Pons (tissue), 1 donor: Measurements from ENCODE around the gene GPSM1.
A peak's percentile ranks its signal among the peaks of the same experiment; 100 is the strongest.

Source experiments
- DNase-seq: peaks from one replicate; pipeline ENCODE4 v3.0.0-alpha.2; 2016; ENCODE audit warnings: low spot score

Gene GPSM1

DNA sequence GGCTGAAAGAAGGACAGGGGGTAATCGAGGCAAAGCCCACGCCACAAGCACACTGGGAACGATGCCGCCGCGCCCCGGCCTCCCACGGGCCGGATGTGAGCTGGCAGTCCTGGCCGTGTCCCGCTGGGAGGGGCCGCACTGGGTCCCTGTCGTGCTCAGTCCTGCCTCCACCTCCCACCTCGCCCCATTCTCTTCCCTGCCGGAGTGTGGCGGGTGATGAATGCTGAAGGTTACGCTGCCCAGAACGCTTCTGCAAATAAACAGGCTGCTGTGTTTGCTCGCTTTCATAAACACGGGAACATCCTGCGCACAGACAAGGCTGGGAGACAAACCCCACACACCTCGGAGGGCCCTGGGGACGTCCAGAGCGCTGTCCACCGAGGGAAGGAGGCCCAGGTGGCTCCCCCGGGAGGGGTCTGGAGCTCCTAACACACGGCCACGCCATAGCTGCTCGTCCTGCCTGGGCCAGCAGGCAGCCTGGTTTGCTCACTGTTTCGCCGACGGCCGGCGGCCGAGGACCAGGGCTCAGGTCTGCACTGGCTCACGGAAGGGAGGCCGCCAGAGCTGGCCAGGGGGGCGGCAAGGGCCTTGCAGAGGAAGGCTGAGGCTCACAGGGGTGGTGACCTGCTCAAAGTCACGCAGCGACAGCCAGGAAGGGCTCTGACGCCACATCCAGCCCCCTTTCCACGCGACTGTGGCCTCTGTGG, 33.9 kb downstream of the GPSM1 start:
- DNase-seq: no peak

DNA sequence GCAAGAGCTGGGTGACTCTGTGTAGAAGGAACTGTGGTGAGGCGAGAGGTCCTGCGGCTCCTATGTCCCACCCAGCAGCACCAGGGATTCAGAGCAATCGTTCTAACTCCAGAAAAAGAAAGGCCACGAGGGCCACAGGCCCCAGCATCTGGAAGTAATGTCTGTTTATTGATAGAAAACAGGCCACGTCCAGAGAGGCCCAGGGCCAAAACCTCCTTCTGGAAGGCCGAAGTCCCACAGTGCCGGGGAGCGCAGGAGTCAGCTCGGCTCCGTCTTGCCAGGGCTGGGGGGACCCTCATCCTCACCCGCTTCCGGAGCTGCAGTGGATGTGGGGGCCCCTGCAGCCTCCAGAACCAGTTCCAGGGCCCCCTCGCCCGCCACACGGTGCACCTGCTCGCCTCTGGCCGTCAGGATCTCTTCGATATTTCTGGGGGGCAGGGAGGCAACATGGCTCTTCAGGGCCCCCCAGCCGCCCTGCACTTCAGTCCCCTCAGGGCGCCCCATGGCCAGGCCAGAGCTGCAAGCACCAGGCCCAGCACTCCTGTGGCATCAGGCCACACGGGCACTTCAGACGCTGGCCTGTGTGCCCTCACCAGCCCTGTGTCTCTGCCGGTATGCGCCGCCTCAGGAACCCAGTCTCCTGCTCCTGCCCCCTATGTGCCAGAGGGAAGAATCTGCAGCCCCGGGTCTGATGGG, 34.6 kb downstream of the GPSM1 start:
- no peak for DNase-seq

DNA sequence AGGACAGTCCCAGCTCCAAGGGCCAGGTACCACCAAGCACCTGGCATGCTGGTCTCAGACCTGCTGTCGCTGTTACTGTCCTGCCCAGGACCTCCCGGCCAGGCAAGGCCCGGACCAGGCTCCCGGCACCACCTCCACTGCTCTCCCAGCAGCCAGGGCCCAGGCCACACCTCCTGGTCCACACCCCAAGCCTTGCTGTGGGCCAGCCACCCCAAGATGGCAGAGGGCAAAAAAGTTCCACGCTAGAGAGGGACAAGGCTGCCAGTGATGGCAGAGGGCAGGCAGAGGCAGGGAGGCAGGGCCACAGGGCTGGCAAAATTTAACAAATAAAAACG, 35.1 kb downstream of the GPSM1 start:
- DNase-seq: no peak

DNA sequence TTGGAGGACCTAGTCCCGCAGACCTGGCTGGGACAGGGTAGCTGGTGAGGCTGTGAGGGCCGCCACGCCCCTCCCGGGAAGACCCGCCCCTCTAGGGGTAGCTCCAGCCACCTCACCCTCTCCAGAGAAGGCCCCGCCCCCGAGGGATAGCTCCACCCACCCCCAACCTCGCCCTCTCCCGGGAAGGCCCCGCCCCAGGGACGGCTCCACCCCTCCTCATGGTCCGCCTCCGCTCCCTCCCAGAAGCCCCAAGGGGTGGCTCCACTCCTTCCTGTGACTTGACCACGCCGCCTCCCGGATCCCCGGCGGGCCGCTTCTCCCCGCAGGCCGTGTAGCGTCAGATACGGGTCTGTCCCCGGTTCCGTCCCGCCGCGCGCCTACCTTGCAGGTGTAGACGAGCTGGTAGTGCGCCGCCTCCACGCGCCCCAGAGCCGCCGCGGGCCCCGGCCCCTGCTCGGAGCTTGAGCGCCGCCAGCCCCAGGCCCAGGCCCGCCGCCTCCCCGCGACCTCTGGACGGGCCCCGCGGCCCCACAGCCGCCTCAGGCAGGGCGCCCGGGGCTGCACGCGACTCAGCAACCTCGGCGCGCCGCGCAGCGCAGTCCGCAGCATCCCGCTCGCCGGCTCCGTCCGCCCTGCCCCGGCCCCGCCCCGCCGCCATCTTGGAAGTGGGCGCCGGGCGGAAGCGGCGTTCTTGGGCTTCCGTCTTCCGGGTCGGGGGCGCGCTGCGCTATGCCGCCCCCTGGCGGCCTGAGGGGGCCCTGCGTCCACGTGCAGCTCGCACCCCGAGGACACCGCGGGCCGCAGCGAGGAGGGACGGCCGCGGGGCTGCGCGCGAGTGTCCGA, 36.0 kb downstream of the GPSM1 start, which contains the start of gene DNLZ:
TSS of gene DNLZ (minus strand) at position 639 of the 843 bp plus-strand sequence. CDS start at position 609, 30 bp downstream.
- peak; percentile 94 for DNase-seq

DNA sequence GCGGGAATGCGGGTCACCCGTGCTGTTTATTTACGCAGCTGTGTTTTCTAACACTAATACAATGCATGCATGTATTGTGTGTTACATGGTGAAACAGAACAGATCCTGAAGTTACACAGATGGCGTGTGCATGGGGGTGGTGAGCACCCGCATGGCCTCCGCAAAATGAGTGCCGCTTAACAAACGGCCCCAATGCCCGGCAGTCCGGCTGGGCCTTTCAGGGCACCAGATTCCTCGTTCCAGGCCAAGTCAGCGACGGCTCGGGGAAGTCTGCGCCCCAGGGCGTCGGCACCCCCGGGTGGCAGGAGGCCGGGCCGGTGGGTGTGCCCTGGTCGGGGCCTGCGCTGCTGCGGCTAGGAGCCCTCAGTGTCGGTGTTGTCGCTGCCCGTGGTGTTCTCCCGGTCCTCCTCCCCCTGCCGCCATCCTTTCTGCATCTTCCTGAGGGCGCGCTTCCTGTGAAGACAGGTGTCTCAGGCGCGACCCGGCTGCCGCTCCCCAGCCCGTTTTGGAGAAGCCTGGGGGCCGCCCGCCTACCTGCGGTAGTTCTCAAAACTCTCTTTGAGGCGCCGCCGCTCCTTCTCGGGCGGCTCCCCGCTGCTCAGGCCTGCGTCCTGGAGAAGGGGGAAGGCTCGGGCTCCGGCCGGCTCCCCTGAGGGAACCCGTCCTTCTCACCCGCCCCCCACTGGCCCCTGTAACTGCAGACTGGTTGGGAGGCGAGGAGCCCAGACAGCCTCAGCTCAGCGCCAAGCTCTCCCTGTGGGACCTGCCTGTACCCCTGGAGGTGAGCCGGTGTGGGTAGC, 36.8 kb downstream of the GPSM1 start:
- DNase-seq: no peak

DNA sequence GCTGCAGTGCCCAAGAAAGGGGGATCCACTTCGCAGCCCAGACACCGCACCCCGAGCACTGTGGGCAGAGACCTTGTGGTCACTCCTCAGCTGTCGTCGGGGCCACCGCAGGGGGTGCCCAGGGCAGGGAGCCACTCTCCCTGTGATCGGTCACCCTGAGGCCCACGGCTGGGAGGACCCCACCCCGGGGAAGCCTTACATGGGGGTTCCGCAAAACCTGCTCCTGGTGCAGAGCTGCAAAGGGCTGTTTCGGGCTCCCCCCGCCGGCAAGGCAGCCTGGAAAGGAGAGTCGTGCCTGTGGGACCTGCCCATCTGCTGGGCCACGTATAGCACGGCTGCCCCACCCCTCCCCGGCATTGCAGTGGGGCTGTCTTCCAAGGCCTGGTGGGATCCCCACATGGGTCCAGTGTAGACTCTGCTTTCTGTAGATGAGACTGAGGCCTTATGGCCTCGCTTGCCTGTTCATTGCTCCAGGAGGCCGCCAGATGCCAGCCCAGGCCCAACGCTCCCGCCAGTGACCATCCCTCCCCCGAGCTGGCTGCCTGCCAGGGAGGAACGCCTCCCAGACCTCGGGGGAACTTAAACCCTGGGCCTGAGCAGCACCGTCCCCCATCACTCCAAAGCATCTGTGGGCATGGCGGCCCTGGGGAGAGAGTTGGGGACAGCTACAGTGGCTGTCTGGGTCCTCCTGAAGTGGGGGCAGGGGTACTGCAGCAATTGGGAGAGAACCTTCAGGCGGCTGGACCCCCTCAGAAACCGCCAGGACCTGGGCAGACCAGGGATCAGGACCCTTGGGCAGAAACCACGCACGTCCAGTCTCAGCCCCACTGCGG, 37.8 kb downstream of the GPSM1 start:
- DNase-seq: no peak

DNA sequence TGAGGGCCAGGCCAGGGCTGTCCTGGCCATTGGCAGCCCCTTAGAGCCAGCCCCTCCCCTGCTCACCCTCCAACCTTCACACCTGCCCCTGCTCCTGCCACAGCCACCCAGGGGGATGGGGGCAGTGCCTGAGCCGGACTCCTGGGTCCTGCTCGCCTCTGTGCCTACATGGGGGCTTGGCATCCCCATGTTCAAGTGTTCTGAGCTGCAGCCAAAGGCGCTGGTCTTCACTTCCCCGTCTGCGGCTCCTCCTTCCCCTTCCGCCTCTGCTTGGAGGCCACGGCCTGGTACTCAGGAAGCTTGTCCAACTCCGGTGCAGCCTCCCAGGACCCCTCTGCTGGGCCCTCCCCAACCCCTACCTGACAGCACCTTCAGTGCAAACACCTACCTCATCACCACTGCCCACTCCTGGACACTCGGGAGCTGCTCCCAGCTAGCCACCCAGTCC, 38.5 kb downstream of the GPSM1 start:
- DNase-seq: no peak

DNA sequence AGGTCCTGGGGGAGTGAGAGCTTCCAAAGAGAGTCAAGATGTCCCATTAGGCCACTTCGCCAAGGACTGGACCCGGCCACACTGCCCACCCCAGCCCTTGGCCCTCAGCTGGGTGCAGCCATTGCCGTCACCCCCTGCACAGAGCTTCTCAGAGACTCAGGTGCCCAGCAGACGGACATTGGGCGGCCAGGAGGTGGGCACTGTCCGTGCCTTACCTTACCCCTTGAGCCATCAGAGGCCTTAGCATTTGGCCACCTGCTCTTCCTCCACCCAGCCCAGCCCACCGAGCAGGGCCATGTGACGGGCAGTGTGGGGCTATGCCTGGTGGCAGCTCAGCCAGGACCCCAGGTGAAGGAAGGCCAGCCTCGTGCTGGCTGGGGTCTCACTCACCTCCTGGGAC, 39.5 kb downstream of the GPSM1 start:
- no peak for DNase-seq

DNA sequence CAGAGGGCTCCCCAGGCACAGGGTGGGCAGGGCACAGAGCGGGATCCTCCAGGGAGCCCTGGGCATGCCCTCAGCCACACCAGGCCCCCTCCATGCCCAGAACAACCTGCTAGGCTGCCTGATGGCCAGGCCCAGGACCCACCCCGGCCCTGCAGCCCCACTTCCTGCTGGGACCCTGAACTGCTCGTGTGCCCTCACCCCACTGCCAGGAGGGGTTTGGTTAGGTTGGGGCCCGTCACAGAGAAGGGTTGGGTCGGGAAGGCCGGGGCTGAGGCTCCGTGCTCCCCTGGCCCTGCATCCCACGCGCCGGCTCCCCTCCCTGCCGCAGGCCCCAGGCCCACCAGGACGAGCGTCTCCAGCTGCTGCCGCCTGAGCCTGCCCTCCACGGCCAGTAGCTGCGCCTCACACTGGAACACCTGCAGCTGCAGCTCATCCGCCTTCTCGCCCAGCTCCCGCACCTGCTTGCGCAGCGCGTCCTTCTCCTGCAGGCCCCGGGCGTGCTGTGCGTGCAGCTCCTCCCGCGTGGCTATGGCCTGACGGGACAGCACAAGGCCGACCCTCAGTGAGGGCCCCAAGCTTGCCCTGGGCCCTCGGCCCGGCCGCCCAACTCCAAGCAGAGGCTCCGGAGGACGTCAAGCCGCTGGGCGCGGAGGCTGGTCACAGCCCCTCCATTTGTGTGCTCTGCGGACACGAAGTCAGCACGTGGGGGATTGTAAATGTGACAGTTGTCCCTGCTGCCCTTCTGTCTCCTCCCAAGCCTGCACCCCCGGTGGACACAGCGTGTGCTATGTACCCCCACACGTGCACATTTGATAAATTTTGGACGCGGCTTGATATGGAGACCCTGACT, 40.2 kb downstream of the GPSM1 start:
- DNase-seq: no peak

DNA sequence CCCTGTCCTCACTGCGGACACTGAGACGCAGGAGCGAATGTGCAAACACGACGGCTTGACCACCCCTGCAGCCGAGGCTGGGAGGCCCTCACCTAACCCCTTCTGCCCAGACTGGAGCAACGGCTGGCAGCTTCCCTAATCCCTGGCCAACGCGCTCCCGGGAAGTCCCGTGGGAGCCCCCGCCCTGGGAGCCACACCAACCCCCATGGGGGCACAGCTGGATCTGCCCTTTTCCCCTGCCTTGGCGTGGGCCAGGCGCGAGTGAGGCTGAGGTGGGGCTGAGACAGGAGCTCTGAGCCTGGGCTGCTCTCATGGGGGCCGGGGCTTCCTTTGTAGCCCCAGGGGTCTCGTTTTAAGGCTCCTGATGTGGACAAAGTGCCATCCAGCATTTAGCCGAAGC, 40.9 kb downstream of the GPSM1 start:
- no peak for DNase-seq

DNA sequence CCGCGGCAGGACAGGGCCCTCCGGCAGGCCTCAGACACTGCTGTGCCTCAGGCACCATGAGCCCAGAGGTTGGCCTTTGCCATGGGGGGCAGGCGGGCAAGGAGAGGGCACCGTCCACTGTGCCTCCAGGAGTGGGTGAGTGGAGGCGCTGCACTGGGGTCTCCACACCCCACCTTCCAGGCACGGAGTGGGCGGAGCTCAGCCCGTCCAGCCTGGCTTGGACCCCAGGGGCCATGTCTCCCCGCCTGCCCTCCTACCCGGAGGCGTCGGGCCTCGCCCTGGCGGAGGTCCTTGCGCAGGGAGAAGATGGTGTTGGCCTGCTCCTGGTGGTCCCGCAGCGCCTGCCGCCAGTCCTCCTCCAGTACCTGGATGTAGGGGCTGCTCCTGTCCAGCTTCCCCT, 42.7 kb downstream of the GPSM1 start:
- no peak for DNase-seq

DNA sequence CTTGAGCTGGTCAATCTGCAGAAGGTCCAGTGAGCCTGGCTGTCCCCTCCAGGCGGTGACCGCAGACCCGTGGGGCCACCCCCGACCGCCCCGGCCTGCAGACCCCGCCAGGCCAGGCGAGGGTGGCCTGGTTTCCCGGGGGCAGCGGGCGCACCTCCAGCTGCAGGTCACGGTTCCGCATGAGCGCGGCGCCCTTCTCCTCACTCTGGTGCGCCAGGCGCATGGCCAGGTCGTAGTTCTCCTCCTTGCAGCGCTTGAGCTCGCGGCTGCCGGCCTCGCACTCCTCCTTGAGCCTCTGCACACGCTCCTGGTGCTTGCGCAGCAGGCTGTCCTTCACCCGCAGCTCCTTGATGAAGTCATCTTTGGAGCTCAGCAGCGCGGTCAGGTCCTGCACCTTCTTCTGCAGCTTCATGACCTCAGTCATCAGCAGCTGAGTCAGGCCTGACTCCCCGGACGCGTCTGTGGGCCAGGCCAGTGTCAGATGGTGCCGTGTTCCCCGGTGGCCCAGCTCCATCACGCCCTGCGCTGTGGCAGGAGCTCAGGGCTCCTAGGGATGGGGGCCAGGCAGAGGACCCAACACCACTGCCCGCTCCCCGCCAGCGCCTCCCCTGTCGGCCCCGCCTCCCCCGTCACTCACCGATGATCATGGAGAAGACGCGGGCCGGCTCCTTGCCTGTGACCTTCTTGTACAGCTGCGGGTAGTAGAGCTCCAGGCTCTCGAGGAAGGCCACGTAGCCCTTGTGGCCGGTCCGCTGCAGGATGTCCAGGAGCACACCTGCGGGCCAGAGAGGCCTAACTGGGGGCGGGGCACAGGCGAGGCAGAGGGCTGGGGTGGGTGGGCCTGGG, 43.6 kb downstream of the GPSM1 start:
- DNase-seq: no peak

DNA sequence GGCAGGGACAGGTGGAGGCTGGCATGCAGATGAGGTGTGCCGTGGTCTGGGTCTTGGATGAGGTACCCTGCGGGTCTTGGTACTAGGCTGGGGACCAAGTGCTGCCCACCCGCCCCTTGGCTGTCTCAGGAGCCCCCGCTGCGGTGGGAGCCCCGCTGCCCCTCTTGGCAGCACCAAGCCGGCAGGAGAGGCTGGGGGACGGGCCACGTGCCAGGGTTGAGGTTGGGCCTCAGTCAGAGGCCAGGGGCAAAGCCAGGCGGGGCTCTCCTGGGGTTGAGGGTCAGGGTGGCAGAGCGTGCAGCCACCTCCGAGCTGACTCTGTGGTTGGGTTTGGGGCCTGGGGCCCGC, 44.2 kb downstream of the GPSM1 start:
- no peak for DNase-seq

DNA sequence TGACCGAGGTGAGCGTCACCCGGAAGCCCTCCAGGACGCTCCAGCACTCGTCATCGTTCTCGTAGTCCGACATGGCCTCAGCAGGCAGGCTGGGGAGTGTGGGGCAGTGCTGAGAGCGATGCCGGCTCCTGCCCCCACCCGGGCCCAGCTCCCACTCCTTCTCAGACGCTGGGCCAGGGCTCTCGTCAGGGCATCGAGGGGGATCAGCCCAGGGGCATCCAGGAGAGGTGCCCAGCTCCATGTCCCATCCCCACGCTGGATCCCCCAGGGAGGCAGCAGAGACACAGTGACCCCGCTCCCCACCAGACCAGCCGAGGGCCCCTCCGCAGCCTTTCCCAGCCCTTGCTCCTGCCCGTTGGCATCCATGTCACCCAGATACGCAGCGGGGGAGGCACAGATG, 44.7 kb downstream of the GPSM1 start:
- no peak for DNase-seq

DNA sequence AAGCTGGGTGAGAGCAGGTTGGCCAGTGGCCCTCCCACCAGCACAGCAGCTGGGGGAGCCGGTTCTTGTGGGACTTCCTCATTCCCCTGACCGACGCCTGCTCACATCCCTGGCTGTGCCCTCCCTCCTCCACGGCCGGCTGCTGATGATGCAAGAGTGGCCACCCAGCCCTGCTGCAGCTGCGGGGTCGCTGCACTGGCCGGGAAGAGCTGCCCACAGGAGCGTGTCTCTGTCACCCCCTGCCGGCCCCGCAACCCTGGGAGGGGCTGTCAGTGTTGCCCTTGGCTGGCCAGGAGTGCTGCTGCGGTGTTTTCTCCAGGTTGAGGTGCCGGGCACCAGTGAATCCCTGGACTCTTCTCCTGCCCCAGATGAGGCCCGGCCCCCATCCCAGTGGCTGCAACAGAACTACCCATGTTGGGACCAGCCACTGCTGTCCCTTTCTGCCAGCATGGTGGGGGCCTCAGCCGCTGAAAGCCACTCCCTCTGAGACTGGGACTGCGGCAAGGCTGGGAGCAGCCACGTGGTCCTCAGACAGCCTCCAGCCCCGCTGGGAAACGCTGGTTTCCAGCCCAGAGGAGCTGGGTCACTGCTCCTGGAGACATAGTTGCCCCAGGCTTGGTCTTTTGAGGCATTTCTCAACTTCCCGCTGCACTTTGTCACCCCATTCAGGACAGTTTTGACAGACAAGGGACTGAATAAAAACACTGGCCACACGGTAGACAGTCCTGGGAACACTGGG, 45.4 kb downstream of the GPSM1 start:
- peak; percentile 44 for DNase-seq

DNA sequence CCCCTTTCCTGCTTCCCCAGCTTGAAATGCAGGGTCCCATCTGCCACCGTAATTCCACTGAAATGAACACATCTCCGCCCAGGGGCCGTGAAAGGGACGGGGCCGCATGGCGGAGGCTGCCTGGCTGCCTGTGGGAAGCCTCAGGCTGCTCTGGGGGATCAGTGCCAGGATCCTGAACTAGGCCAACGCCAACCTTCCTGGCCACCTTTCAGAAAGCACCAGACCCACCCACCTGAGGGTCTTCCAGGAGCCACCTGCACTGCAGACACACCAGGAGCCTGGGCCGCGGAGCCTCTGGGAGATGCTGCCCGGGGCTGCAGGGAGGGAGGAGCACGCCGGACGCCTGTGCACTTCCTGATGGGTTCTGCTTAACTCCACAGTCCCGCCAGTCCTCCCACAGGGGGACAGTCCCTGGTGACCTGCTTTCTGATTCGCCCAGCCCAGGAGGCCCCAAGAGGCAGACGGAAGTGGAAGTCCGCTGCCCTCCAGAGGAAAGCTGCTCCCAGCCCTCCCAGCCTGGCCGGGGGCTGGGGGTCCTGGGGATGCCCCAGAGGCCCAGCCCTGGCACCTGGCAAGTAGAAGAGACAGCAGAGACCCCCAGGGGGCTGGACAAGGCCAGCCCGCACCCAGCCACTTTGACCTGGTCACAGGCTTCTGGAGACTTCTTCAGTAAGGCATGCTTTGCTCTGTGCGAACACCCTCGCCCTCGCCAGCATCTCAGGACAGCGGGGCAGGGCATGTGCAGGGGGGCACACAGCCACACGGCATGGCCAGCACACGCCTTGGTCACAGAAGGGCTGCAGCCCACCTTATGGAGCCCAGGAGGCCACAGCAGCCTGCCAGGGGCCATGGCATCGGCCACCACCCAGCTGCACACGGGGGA, 46.2 kb downstream of the GPSM1 start, which contains the start of gene CARD9:
TSS of gene CARD9 (minus strand) at position 370 of the 883 bp plus-strand sequence. CDS start 1,591 bp downstream, outside the sequence.
- DNase-seq: peak; percentile 62

DNA sequence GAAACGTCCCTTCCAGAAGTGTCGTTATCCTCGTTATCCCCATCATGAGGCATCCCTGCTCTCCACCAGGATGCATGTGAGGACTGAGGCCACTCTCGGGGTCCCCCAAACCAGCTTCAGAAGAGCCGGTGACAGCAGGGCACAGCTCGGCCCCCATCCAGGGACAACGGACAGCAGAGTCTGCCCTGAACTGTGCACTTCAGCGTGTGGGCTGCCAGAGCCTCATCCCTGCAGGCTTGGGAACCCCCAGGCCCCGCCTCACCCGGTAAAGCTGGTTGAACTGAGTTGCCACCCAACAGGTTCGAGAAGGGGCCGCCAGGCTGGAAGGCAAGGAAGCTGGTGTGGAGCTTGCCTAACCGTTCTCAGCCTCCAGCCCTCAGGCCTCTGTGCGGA, 46.8 kb downstream of the GPSM1 start:
- DNase-seq: no peak
